GM19455 (cell line): ENCODE measurements around the gene PTPRG.
"Not testable (repeated sequence)": the region's sequence is repeated elsewhere in the genome, so short reads cannot be mapped to it uniquely, and the experiment has no call there.

Source experiments
- ATAC-seq: cut with Tn5 transposase; IDR thresholded peaks from one replicate; pipeline ENCODE4 v1.9.1; 2021; ENCODE audit not compliant: unreplicated experiment

Gene PTPRG

GRCh38 chr3:61716693-61717092, 155.3 kb downstream of the PTPRG start:
- not testable (repeated sequence) for ATAC-seq

GRCh38 chr3:61718565-61718964, 157.2 kb downstream of the PTPRG start:
- ATAC-seq = no peak

- no peak for ATAC-seq
These were observed 158.1 kb downstream of the PTPRG start for GRCh38 chr3:61719278-61719977.

- no peak for ATAC-seq
These were observed 161.7 kb downstream of the PTPRG start for GRCh38 chr3:61723038-61723437.

GRCh38 chr3:61724183-61724582, 162.8 kb downstream of the PTPRG start:
- no peak for ATAC-seq

GRCh38 chr3:61724801-61725200, 163.4 kb downstream of the PTPRG start:
- no peak for ATAC-seq

GRCh38 chr3:61725851-61726333, 164.5 kb downstream of the PTPRG start:
- no peak for ATAC-seq

- ATAC-seq = no peak
These were observed 166.1 kb downstream of the PTPRG start for GRCh38 chr3:61727435-61727834.

GRCh38 chr3:61729038-61729634, 167.8 kb downstream of the PTPRG start:
- no peak for ATAC-seq

GRCh38 chr3:61730056-61730455, 168.7 kb downstream of the PTPRG start:
- ATAC-seq = no peak

- ATAC-seq = no peak
These were observed 169.3 kb downstream of the PTPRG start for GRCh38 chr3:61730577-61731231.

- ATAC-seq = no peak
These were observed 171.6 kb downstream of the PTPRG start for GRCh38 chr3:61733000-61733399.

GRCh38 chr3:61733876-61734275, 172.5 kb downstream of the PTPRG start:
- no peak for ATAC-seq

GRCh38 chr3:61734749-61735686, 173.6 kb downstream of the PTPRG start:
- ATAC-seq = no peak

- ATAC-seq = no peak
These were observed 175.1 kb downstream of the PTPRG start for GRCh38 chr3:61736506-61736905.

GRCh38 chr3:61739640-61740039, 178.3 kb downstream of the PTPRG start:
- no peak for ATAC-seq

- ATAC-seq = no peak
These were observed 179.1 kb downstream of the PTPRG start for GRCh38 chr3:61740494-61740893.

GRCh38 chr3:61741551-61741950, 180.2 kb downstream of the PTPRG start:
- no peak for ATAC-seq

- no peak for ATAC-seq
These were observed 180.6 kb downstream of the PTPRG start for GRCh38 chr3:61742006-61742405.

- ATAC-seq = no peak
These were observed 181.7 kb downstream of the PTPRG start for GRCh38 chr3:61743067-61743466.

- ATAC-seq = no peak
These were observed 182.4 kb downstream of the PTPRG start for GRCh38 chr3:61743686-61744242.
